ENCODE results near the gene CNBP.
"Not testable (repeated sequence)": the region's sequence is repeated elsewhere in the genome, so short reads cannot be mapped to it uniquely, and the experiment has no call there.

CNBP gene

DNA sequence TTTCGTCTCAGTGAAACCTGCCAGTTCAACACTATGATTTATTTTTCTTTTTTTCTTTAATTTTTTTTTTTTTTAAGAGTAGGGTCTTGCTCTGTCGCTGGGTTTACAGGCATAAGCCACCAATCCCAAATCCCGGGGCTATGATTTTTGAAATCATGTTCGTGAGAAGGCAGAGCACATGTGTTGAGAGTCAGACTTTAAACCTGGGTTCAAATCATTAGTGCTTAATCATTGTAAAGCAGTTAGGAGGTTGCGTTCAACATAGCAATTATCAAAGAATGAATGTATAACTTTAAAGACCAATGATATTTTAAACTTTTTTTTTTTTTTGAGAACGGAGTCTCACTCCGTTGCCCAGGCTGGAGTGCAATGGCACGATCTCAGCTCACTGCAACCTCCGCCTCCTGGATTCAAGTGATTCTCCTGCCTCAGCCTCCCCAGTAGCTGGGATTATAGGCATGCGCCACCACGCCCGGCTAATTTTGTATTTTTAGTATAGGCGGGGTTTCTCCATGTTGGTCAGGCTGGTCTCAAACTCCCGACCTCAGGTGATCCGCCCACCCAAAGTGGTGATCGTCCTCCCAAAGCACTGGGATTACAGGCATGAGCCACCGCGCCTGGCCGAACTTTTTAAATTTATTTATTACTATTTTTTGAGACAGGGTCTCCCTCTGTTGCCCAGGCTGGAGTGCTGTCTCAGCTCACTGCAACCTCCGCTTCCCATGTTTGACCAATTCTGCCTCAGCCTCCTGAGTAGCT, 1.3 kb upstream of the CNBP start:
- not testable (repeated sequence) for DNase-seq

DNA sequence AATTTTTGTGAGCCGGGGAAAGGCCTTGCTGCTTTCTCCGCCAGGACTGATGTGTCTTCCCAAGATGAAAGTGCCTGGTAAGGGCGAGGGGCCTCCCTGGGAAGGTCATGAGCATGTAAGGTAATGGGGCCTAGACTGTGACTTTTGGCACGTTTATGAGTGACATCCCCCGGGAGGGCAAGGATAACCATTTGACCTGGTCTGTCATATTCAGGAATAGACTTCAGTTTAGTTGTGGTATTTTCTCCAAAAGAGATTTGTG, 631 bp upstream of the CNBP start:
- peak; percentile 39 for DNase-seq

- peak; percentile 56 for DNase-seq
These were observed 1.1 kb downstream of the CNBP start for GRCh38 chr3:129182390-129183185.

GRCh38 chr3:129181819-129182218, 1.9 kb downstream of the CNBP start:
- no peak for DNase-seq

- no peak for DNase-seq
These were observed 3.2 kb downstream of the CNBP start for GRCh38 chr3:129180461-129180860.

DNA sequence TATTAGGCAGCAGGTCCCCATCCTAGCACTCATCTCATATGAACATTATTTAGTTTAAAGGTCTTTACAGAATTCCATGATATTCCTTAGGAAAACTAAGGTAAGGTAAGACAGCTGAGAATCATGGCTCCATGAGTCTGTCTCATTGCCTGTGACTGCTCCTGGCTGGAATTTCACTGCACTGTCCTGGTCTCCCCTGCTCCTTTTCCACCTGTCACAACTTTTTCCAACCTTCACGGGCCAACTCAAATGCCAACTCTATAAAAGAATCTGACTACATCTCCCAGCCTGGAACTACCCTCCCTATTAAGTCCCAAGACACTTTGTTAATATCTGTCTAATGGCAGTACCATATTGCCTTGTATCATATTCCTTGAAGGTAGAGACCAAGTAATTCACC, 7.6 kb downstream of the CNBP start:
- DNase-seq, result no peak

DNA sequence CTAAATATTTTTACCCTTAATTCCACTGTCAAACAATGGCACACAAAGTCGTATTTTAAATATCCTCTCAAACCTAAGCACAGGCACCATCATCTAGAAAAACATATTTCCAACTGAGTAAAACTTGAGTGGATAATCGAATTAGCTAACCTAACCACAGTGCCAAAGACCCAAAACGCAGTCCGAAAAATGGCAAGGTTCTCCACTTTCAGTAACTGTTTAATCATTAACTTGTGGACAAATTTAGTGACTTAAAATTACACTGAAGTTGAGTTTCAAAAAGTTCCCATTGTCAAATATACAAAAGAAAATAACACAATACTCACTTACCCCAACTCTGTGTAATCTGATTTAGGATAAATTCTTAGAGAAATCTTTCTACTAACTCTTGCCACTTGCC, 10.0 kb downstream of the CNBP start:
- no peak for DNase-seq

DNA sequence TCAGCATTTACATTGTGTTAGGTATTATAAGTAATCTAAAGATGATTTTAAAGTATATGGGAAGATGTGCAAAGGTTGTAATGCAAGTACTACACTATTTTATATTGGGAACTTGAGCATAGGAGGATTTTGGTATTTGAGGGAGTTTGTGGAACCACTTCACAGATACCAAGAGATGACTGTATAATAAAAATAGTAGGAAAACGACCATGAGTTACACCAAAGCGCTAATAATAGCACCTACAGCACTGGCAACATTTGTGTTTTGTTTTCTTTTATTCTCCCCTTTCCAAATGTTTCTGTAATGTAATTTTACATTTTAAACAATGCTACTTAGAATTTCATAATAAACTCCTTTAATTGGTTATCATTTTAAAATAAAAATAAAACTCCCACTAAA, 10.5 kb downstream of the CNBP start:
- DNase-seq, result no peak

DNA sequence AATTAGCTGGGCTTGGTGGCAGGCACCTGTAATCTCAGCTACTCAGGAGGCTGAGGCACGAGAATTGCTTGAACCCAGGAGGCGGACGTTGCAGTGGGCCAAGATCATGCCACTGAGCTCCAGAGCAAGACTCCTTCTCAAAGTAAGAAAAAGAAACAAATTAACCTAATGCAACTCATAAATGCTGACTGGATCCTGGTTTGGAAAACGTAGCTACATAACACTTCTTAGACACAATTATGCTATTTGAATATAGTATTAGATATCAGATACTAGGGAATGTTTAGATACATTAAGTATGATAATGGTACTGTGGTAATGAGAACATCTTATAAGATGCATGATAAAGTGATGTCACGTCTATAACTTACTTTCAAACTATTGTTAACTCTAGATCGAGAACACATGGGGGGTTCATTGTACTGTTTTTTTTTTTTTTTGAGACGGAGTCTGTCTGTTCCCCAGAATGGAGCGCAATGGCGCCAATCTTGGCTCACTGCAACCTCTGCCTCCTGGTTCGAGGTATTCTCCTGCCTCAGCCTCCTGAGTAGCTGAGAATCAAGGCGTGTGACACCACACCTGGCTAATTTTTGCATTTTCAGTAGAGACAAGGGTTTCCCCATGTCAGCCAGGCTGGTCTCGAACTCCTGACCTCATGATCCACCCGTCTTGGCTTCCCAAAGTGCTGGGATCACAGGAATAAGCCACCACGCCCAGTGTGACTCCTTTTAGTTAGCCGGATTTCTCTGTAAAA, 16.9 kb downstream of the CNBP start:
- DNase-seq, result no peak

DNA sequence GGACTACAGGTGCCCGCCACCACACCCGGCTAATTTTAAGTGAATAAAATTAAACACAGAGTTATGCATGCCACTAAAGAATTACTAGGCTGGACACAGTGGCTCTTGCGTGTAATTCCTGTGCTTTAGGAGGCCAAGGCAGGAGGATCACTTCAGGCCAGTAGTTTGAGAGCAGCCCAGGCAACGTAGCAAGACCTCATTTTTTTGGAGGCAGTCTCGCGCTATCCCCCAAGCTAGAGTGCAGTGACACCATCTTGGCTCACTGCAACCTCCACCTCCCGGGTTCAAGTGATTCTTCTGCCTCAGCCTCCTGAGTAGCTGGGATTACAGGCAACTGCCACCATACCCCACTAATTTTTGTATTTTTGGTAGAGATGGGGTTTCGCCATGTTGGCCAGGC, 18.1 kb downstream of the CNBP start:
- DNase-seq, result not testable (repeated sequence)

- DNase-seq, result no peak
These were observed 19.2 kb downstream of the CNBP start for GRCh38 chr3:129164500-129164899.

- no peak for DNase-seq
These were observed 20.7 kb downstream of the CNBP start for GRCh38 chr3:129162729-129163579.

DNA sequence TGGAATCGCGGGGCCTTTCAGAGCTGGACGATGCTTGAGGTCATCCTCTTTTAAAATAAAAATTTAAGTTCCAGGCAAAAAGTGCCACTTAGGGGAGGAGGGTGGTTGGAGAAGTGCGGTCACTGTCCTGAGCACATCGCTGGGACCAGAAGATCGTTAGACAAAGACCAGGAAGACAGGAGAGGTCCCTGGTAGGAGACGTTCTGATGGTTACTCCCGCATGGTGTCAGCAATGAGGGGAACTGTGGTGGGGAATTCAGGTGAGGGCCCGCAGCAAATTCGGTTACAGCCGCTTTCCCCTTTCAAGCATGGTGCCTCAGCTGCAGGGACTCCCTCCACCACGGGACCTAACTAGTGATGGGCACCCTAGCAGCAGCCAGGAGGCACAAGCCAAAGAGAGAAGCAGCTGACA, 21.8 kb downstream of the CNBP start:
- DNase-seq, result peak; percentile 38

DNA sequence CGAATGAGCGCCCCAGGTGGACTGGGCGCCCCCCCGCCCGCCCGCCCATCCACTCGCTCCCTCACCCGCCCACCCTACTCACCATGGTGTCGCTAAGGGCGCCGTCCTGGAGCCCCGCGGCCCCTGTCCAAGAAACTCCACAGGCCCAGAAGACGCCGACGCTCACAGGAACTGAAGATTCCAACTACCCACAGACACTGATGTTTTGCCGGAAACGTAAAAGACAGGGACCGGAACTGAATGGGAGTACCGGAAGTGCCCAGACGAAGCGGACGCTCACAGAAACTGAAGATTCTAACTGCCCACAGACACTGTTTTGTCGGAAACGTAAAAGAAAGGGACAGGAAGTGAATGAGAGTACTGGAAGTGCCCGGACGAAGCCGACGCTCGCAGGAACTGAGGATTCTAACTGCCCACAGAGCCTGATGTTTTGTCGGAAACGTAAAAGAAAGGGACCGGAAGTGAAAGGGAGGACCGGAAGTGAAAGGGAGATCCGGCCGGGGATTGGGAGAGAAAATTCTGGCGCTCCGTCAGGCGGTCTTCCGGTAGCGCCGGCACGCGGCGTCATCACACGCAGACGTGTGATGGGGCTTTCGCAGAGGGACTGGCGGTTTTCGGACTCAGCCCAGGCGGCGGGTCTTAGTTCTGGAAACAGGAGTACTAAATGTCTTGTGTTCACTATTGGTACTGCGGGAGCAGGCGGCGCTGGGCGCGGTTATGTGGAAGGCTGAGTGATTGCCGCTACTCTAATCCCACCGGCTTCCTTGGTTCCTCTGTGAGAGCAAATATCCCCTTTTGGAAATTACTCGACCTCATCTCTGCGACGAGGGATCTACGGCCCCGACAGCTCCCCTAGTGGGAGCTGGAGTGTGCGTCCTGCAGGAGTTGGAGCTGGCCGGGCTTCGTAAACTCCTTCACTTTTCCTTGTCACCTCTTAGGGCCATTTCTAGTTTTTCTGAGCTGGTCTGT, 22.5 kb downstream of the CNBP start, which contains the start of gene ISY1:
Gene ISY1 (minus strand): TSS at position 173 of the 969 bp plus-strand sequence. CDS start 88 bp downstream, at position 85.
- peak; percentile 93 for DNase-seq

- no peak for DNase-seq
These were observed 38.9 kb downstream of the CNBP start for GRCh38 chr3:129144786-129145185.

DNA sequence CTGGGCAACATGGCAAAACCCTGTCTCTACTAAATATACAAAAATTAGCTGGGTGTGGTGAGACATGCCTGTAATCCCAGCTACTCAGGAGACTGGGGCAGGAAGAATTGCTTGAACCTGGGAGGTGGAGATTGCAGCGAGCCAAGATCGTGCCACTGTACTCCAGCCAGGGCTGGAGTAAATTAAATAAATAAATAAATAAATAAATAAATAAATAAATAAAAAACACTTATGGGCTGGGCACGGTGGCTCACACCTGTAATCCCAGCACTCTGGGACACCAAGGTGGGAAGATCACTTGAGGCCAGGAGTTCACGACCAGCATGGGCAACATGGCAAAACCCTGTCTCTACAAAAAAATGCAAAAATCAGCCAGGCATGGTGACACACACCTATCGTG, 42.7 kb downstream of the CNBP start:
- DNase-seq, result not testable (repeated sequence)

- DNase-seq, result no peak
These were observed 43.8 kb downstream of the CNBP start for GRCh38 chr3:129139911-129140310.

- DNase-seq, result not testable (repeated sequence)
These were observed 47.4 kb downstream of the CNBP start for GRCh38 chr3:129136275-129136674.

DNA sequence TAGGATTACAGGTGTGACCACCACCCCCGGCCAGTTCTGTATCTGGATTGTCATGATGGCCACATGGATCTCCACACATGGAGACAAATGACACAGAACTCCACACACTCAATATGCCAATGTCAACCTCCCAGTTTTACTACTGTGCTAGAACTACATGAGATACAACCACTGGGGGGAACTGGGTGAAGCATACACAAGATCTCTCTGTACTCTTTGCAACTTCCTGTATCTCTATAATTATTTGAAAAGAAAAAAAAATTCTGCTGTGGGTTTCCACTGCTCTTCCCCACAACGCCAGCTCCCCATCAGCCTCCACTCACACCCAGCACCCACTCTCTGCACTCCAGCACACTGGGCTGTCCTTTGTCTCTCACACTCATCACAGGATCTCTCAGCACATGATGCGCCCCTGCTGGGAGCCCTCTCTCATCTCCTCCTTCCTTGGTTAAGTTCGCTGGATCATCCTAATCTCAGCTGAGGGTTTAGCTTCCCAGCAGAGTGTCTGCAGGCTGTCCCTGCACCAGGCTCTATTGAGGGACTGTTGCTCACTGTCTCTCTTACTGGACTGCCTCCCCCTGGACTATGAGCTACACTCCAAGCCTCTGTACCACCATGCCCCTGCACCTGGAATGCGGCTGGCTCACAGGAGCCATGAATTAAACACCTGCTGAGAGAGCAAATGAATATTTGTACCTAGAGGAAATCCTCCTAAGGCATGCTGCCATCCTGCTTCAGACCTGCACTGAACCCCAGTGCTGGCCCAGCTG, 51.4 kb downstream of the CNBP start:
- DNase-seq, result no peak

DNA sequence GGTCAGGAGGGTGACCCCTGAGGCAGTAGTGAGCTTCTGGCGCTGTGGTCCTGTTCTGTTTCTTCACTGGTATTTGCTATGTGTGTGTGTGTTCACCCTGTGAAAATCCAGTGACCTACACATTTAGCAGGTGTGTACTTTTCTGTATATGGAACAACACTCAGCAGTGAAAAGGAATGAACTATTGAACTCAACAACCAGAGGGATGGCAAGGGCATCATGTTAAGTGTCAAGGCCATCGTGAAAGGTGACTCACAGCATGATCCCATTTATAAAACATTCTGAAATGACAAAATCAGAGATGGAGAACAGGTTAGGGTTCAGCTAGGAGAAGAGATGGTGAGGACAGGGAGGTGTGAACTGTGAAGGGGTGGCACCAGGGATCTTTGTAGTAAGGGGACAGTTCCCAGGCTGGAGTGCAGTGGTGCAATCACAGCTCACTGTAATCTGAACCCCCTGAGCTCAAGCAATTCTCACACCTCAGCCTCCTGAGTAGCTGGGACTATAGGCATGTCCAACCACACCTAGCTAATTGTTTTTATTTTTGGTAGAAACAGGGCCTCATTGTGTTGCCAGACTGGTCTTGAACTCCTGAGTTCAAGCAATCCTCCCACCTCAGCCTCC, 52.1 kb downstream of the CNBP start:
- DNase-seq, result no peak
